GM19463 (cell line): Measurements from ENCODE around the gene DMBT1.

Experiments
- ATAC-seq: cut with Tn5 transposase; IDR thresholded peaks from one replicate; pipeline ENCODE4 v1.9.1; 2021; ENCODE audit warnings: mild to moderate bottlenecking, moderate library complexity; ENCODE audit not compliant: unreplicated experiment

DMBT1 gene

GRCh38 chr10:122665946-122666345 is 105.4 kb downstream of the DMBT1 start:
- no peak for ATAC-seq

- no peak for ATAC-seq
Observed at GRCh38 chr10:122669045-122669444, 108.5 kb downstream of the DMBT1 start.

DNA sequence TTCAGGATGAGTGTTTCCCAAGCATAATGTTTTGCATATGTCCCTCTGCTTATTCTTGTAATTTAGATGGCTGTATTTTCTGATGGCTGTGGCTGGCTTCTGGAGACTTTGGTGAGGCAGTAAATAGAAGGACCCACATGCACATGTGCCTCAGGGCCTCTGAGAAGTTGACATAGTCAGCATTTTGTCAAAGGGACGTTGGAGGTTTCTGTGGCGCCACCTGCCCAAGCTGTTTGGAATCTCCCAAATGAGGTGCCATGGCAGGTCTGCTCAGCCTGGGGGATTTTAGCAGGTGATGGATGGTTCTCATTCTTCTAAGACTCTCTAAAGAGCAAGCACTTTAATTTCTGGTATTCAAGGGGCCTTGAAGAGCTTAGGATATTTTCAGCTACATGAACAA is 109.3 kb downstream of the DMBT1 start:
- ATAC-seq = no peak

DNA sequence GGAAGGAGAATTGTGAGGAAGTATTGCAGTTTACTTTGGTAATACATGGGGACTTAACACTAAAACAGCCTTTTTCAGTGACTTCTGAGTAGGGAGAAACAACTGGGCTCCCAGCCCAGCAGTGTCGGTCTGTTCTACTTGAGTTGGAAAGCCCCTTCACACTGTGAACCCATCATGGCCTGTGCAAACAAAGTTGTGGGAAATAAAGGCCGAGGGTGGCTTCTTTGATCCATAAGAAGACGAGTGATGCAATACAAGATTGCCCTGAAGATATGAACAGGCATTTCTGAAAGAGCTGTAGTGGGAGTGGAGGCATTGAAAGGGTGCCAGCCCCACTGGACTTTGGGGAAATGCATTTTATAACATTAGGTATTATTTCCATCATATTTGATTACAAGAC is 110.8 kb downstream of the DMBT1 start:
- ATAC-seq = no peak

DNA sequence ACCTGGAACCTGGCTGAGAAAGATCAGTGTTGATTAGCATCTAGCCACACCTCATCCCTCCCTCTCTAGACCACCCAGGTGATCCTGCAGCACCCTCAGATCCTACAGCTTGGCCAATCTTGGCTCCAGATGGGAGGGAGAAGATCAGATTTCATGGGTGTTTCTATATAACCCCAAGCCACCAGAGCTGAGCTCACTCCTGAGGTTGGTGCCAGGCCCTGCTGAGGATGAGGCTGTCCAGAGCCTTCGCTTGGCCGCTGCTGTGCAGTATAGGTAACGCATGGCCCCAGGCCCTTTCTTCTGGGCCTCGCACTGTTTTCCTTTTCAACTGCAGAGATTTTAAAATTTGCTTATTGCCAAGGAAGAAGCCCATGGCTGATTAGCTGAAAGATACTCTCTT is 112.1 kb downstream of the DMBT1 start:
- ATAC-seq = no peak

DNA sequence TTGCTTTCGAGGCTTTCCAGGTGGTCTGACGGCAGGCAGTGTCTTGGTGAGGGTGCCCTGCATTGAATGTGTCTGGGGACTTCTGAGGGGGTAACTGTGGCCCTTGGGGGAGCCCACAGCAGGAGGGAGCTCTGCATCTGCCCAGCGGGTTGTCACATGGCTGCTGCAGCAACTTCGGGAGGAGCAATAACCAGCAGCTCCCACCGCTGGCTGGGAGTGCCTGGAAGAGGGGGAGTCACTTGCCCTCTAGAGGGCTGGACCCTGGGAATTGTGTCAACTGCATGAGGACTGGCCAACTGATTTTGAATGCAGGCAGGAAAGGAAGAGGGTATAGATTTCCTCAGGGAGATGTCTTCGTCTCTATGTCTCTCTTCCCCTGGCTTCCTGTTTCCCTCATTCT is 112.7 kb downstream of the DMBT1 start:
- no peak for ATAC-seq

- ATAC-seq = no peak
Observed at GRCh38 chr10:122673731-122674130, 113.2 kb downstream of the DMBT1 start.

- no peak for ATAC-seq
Observed at GRCh38 chr10:122674781-122675180, 114.2 kb downstream of the DMBT1 start.

- ATAC-seq = no peak
Observed at GRCh38 chr10:122675278-122675677, 114.7 kb downstream of the DMBT1 start.

DNA sequence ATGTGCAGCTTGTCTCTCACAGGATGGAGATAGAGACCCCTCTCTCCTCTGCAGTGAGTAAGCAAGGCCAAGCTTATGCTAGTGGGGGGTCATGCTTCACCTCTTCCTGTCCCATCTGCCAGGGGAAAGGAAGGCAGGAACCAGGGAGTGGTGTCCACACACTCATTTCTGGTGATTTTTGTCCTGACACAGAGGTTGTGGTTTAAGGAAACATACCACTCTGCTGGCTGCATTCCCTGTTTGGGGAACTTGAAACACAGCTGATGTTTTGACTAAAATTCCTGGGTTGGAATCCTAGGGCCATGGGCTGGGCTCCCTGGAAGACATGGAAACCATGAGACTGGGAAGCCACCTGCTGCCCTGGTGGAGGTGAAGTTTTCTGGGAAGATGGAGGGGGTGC is 117.7 kb downstream of the DMBT1 start:
- no peak for ATAC-seq

GRCh38 chr10:122682522-122682921 is 122.0 kb downstream of the DMBT1 start:
- no peak for ATAC-seq

- no peak for ATAC-seq
Observed at GRCh38 chr10:122688293-122688989, 127.9 kb downstream of the DMBT1 start.

DNA sequence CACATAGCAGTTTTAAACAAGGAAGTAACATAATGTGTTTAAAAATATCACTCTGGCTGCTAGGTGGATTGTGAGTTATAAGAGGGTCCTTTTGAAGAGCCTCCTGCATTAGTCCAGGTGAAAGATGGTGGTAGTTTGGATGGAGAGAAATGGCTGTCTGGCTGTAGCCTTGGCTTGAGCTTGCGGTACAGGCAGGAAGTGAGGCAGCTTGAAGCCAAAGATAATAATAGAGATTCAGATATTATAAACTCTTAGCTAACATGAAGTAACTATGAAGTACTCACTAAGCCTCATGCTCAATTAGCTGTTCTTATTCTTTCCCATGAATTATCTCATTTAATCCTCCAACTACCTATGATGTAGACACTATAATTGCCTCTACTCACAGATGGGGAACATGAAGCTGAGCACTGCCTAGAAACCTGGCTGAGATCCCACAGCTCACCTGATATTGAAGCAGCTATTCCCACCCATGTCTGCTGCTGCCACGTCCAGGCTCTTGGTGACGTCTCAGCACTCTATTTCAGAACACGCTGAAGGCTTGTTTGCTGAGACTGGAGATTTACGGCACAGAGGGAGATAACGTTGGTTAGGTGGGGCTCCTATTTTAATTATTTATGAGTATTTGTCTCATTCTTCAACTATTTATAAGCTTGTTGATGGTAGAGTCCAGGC is 128.7 kb downstream of the DMBT1 start:
- no peak for ATAC-seq

GRCh38 chr10:122692744-122693143 is 132.2 kb downstream of the DMBT1 start:
- ATAC-seq = no peak
